SH-SY5Y (cell line): ENCODE measurements around the gene MAT2A.

ENCODE experiments used
- GATA2 ChIP-seq: IDR thresholded peaks from 2 replicates; pipeline ENCODE4 v1.6.1; 2011; ENCODE audit warnings: mild to moderate bottlenecking, low read depth, low read length
- GATA3 ChIP-seq: IDR thresholded peaks from 2 replicates; pipeline ENCODE4 v1.6.1; 2011; ENCODE audit warnings: low read depth, mild to moderate bottlenecking, low read length, moderate library complexity

MAT2A gene

GRCh38 chr2:85539361-85540132 is 579 bp downstream of the MAT2A start:
- TF ChIP-seq GATA2: no peak
- no peak for TF ChIP-seq GATA3

DNA sequence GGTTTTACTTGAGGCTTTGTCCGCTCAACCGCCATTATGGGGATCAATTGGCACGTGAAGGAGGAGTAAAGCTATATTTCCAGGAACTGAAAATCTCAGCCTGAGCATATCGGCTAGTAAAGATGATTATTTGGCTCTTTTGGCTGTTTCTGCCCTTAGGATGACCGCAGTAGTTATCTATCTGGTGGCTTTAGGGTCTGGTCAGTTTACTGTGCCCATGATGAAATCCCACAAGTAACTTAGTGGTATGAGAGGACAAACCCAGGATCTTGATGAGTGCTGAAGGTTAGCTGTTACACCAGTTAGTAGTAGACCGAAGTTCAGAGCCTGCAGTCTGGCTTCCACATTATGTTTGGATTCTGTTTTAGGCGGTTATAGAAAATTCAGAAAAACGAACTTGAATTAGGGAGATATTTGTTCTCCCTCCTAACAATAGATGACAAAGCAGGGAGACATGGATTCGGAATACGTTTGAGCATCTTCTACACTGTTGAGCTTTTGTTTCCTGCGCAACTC is 1.2 kb downstream of the MAT2A start:
- TF ChIP-seq GATA2: no peak
- TF ChIP-seq GATA3: no peak

DNA sequence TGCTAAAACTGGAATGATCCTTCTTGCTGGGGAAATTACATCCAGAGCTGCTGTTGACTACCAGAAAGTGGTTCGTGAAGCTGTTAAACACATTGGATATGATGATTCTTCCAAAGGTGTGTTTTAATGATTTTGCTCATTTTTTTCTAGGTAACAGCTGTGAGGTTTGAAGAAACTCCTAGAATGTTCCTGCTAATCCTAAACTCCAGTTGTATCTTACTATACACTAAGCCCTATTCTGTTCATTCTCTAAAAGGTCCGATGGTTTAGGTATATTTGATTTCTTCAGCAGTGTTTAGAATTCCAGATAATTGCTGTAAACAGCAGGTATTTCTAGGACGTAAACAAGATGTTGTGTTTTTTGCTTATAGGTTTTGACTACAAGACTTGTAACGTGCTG is 2.3 kb downstream of the MAT2A start:
- TF ChIP-seq GATA3 (no peak), GATA2 (no peak)

GRCh38 chr2:85541753-85542457 is 2.9 kb downstream of the MAT2A start:
- no peak for TF ChIP-seq GATA2
- TF ChIP-seq GATA3: no peak

DNA sequence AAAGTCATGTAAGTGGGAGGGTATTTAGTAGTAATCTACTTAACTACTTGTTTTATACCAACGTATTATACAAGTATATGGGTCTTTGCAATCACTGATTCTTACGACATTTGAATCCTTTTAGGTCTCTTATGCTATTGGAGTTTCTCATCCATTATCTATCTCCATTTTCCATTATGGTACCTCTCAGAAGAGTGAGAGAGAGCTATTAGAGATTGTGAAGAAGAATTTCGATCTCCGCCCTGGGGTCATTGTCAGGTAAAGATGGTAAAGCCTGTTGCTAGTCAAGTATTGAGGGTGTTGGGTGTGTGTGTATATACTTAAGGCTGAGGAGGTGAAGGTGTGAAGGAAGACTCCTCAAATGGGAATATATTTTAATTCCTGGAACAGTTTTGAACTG is 3.8 kb downstream of the MAT2A start:
- no peak for TF ChIP-seq GATA2
- TF ChIP-seq GATA3: no peak

- TF ChIP-seq GATA2: no peak
- no peak for TF ChIP-seq GATA3
Measured at GRCh38 chr2:85545780-85546240, 6.8 kb downstream of the MAT2A start.

DNA sequence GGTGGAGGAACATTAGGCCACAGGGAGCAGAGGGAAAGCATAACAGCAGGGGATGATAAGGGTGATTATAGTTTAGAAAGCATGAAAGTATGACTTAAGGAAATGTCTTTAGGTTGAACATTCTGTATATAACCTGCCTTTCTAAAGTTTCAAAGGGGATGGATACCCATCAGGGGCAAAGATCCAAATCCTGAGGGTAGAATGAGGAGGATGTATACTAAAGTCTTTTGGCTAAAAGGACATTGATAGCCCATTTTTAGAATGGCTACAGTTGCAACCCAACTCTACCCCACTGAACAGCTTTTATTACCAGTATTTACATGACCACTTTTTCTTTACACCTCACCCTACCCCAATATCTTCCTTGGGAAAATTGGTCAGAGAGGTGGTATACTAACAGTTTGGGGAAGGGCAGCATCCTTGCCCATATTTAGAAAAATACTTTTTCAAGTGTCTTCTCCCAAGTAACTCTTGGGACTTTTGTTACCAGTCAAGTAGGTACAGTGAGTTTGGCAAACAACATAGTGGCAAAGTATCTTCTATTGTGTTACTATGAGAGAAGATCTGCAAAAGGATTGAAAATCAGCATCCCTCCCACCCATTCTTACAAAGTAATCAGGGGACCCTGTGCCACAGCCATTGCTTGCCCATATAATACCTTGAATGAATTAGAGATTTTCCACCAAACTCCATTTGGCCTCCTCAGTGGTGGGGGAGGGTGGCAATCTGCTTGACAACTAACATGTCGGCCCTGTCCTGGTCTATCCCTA is 8.3 kb downstream of the MAT2A start:
- no peak for TF ChIP-seq GATA2
- TF ChIP-seq GATA3: no peak

DNA sequence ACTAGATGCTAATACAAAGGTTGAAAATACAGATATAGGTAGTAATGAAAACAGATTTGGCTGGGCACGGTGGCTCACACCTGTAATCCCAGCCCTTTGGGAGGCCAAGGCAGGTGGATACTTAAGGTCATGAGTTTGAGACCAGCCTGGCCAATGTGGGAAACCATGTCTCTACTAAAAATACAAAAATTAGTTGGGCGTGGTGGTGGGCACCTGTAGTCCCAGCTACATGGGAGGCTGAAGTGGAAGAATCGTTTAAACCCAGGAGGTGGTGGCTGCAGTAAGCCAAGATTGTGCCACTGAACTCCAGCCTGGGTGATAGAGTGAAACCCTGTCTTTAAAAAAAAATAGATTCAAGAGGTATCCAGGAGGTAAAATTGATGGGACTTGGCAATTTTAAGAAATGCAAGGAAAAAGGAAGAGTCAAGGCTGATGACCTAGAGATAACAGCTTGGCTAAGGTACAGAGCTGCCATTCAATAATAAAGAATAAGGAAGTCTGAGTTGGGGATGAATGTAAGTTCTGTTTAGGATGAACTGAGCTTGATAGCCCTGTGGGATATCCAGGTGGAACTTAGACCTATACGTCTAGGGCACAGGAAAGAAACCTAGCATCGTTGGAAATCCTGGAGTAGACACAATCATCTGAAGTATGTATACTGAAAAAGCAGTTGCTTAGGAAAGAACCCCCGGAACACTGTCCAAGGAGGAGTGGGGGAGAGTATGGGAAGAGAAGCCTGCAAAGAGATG is 9.1 kb downstream of the MAT2A start:
- no peak for TF ChIP-seq GATA3

GRCh38 chr2:85548608-85548900 is 9.6 kb downstream of the MAT2A start:
- TF ChIP-seq GATA3 (no peak), GATA2 (no peak)

- TF ChIP-seq GATA3 (no peak), GATA2 (no peak)
Measured at GRCh38 chr2:85549095-85549494, 10.1 kb downstream of the MAT2A start.

- no peak for TF ChIP-seq GATA3
- TF ChIP-seq GATA2: no peak
Measured at GRCh38 chr2:85549826-85550225, 10.9 kb downstream of the MAT2A start.

- no peak for TF ChIP-seq GATA3
- no peak for TF ChIP-seq GATA2
Measured at GRCh38 chr2:85550486-85550885, 11.5 kb downstream of the MAT2A start.

DNA sequence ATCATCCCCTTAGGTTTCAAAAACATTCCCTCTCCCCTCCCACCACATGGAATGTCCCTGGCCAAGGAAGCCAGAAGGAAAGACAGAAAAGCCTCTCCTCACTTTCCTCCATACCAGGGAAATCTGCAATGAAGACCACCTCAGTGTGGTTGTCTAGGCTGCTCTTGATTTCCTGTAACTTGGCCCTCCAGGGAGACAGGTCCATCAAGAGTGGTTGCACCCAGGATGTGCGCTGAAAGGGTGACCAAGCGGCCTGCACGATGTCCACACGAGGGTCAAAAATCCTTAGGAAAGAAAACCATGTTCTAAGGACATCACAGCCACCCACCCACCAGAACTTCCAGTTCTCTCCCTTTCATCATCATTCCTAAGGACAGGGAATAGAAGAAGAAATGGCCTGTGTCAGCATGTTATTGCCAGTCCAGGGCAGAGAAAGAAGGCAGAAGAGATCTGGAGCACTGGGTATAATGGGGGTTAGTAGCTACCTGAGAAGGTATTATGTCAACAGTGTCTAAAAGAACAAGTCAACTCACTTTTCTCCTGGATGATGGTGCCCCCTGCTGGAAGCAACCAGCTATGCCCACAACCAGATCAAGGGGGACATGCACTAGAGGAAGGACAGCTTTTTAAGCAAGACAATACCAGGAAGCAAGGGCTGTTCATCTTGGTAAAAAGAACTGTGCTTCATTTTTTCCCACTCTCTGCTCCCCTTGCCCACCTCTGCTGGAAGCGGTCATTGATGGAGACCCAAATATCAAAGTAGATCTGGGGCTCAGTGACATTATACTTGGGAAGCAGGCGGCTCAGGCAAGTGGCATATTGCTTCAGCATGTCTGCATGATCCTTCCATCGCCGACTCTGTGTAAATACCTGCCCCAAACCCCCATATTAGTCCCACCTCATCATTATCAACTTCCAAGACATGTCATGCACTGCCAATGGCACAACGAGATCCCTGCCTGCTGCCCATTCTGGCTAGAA is 13.0 kb downstream of the MAT2A start:
- TF ChIP-seq GATA3 (no peak), GATA2 (no peak)

- TF ChIP-seq GATA3: no peak
- no peak for TF ChIP-seq GATA2
Measured at GRCh38 chr2:85553184-85553583, 14.2 kb downstream of the MAT2A start.
